HG02763 (cell line): ENCODE measurements around the gene ADORA2A.

Source experiments
- ATAC-seq: cut with Tn5 transposase; IDR thresholded peaks from one replicate; pipeline ENCODE4 v1.9.1; 2021; ENCODE audit warnings: mild to moderate bottlenecking, moderate library complexity; ENCODE audit not compliant: unreplicated experiment

Gene ADORA2A

DNA sequence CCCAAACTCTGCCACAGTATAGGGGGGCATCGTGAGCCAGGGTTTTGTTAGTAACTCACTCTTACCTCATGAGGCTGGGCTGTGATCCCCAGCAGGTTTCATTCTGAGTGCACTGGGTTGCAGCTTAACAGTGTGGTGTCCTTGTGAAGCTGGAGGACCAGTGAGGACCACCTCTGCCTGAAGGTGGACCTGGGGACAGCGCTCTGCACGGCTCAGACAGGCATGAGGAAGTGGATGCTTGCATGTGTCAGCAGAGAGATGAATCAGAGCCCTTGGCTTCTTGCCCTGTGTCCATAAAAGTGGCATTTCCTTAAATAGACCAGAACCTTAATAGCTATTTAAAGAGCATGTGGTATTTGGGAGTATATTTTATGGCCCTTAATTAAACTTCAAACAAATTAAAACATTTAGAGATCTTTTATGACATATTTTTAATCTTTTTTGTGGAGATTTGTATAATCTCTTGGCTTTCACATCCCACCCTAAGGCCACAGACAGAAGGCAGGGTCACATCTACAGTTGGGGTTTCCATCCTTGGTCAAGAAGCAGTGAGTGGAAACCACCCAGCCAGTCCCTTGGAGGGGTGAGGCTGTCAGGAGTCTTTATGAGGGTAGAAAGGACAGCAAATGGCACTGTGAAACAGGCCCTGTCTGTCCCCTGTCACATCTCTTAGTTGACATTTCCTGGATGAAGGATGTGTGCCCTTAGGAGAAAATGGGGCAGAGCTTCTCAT, 24.8 kb upstream of the ADORA2A start:
- ATAC-seq = no peak

GRCh38 chr22:24403346-24403745, 24.1 kb upstream of the ADORA2A start:
- ATAC-seq = no peak

DNA sequence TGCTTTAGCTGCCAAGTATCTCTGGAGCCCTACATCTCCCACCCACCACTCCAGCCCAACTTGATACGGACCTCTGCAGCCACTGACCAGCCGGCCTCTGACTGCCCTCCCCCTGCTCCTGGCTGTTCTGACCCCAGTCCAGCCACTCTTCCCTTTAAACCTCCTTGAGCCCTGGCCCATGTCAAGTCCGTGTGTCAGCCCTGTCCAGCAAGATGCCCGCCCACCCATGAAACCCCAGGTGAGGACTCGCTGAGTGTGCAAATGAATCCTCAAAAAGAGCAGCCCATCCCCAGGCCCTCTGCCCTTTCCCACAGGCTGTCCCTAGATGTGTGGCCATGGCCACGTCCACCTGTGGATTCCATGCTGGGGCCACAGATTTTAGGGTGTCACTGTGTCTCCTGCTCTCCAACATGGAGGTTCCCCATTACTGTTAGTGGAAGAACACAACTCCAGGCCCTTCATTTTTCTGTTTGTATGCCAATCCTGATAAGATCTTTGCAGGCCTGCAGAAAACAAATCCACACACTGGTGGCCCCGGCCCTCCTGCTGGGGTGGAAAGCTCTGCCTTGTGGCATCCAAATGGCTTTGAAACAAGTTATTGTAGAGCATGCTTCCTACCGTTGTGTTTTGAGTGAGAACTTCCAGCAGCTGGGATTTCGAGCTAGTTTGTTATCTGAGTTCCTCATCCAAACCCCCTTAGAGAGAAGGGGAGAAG, 22.7 kb upstream of the ADORA2A start:
- ATAC-seq = no peak

DNA sequence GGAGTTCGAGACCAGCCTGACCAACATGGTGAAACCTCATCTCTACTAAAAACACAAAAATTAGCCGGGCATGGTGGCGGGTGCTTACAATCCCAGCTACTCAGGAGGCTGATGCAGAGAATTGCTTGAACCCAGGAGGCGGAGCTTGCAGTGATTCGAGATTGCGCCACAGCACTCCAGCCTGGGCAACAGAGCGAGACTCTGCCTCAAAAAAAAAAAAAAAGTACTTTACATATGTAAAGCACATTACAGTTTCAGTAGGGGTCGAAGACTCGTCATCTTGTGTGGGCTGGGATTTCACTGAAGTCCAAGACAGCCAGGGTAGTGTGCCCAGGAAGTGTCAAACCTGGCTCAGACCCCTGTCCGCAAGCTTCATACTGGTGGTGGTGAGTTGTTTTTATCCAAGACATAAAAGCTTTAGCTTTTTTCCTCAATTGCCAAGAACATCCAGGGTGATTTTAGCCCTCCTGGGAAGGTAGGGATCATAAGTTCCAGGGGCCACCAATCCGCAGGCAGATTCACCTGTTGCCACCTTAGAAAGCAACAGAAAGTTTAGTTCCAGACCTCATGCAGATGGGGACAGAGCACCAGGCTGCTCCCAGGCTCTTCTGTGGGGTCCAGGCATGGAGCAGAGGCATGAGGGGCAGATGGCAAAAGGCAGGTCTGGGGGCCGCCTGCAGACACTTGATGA, 21.6 kb upstream of the ADORA2A start:
- ATAC-seq = no peak

DNA sequence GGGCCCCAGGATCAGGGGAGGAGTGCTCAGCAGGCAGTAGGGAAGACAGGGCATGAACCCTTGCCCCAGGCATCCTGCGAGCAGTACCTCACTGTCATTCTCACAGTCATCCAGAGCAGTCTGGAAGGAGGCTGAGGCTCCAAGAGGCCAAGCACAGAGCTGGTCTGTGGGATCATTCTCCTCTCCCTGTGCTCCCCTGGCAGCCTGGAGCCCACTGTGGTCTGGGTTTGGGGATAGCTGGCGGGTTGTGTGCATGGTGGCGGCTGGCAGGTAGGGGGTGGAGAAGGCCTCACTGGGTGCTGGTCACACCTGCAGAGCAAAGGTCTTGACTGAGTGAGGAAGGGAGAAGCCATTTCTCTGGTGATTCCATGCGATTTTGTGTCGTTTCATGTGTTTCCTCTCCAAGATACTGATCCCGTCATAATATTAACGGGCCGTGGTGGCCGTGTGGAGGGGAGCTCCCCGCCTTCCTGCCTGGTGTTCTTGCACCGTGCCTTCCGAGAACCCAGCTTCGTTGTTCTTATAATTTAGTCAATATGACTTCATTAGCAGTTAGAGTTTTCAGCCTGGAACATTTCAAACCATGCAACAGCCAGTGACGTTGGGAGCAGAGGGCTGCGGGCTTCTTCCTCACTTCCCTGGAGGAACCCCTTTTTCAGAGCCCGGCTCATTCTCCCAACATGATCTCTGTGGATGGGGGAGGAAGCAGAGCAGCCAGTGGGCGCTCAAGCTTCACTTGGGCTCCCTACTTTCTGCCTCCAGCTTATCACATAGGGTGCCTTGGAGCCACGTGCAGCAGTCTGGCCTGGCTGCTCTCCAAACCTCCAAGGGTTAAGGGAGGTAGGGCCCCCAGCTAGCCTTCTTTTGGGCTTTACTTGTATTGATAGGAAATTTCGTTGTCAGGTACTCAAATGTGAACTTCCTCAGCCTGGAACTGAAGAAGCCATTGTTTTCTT, 20.8 kb upstream of the ADORA2A start:
- ATAC-seq = no peak

DNA sequence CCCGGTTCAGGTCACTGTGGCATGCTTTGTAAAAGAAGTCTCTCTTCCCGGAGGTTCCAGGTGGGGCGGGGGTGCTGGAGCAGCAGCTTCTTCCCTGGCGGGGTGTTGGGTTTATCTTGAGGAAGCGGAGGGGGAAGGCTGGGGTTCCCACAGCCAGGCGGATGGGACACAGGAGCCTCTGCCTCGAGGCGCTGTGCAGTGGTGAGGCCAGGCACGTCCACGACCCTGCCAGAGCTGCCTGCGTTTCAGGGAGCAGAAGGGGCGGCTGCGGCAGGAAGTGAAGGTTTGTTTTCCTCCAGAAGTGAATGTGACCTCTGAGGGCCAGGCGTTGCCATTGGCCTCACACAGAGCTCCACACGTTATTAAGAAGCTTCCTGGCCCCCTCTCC, 20.1 kb upstream of the ADORA2A start:
- ATAC-seq = no peak

GRCh38 chr22:24407884-24408283, 19.5 kb upstream of the ADORA2A start:
- ATAC-seq = no peak

- ATAC-seq = no peak
Measured at GRCh38 chr22:24408630-24409029, 18.8 kb upstream of the ADORA2A start.

- no peak for ATAC-seq
Measured at GRCh38 chr22:24409707-24410106, 17.7 kb upstream of the ADORA2A start.

GRCh38 chr22:24410110-24410856, 17.1 kb upstream of the ADORA2A start:
- no peak for ATAC-seq

- ATAC-seq = no peak
Measured at GRCh38 chr22:24411256-24412004, 16.0 kb upstream of the ADORA2A start.

DNA sequence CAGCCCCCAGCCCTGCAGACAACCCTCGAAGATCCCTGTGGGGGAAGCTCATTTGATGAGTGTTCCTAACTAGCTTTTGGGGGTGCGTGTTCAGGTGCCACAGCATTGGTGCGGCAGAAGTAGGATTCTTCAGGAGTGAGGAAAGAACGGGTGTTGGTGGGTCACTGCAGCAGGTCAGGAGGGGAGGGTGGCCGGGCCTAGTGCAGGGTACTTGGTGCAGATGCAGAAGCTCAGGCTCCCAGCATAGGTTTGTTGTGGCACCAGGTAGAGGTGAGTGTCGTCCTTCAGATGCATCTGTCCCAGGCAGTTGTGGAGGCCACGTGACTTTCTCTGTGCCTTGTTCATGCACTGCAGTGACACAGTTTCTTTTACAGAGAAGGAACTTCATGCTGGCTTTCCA, 15.1 kb upstream of the ADORA2A start:
- ATAC-seq = no peak

GRCh38 chr22:24413271-24413670, 14.1 kb upstream of the ADORA2A start:
- ATAC-seq = no peak

GRCh38 chr22:24413736-24414385, 13.5 kb upstream of the ADORA2A start:
- ATAC-seq = no peak

GRCh38 chr22:24414523-24414922, 12.9 kb upstream of the ADORA2A start:
- no peak for ATAC-seq

GRCh38 chr22:24414984-24415945, 12.1 kb upstream of the ADORA2A start:
- ATAC-seq = no peak

DNA sequence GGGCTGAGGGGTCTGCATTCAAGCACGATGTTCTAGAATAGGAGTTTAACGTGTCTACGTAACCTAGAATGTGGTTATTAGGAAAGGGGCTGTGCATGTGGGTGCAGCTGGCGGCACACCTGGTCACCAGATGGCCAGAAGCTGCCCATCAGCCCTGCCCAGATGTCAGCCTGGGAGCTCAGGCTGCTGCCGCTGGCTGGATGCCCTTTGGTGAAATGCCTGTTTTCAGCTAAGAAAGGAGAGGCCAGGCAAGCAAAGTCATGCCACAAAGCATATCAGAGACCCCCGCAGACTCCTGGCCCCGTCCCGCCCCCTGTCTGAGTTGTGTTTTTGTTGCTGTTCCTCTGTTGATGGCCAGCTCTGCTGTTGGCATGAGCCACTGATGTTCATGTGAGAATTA, 11.3 kb upstream of the ADORA2A start:
- ATAC-seq = no peak

DNA sequence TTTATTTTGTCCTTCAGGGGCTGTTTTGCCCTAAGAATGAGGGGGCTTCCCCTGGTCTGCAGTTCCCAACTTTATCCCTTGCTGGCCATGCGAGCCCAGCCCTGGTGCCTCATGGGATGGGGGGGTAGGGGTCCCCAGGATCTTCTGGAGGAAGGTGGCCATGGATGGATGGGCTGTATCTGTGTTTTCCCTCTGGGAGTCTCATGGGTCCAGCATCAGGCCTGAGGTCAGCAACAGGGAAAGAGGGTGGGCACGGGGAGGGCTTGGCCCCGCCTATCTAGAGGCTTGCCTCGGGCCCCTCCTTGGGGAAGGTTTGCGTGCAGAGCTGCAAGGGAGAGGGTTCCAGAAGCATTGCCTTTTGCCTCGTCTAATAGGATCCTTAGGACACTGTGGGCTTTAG, 10.8 kb upstream of the ADORA2A start:
- no peak for ATAC-seq
